ENCODE data around the gene POLD3.
"Not testable (repeated sequence)": the region's sequence is repeated elsewhere in the genome, so short reads cannot be mapped to it uniquely, and the experiment has no call there.

POLD3 gene

DNA sequence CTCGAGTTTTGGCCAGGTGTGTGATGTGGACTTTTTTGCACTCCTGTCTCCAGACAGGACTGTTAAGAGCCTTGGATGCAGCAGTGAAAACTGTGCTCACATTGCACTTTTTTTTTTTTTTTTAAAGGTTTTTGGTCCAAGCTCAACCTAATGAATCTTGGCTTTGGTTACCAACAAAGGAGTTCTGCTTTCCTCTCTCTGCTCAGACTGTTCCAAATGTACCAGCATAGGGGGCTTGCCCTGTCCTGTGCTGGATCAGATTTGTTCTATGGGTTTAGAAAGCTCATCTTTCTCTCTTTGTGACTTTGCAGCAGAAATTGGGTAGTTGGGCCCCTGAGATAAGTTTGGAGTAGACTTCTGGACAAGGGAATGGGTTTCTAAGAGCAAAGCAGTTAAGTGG lies 45.3 kb downstream of the POLD3 start:
- no peak for DNase-seq (ENCODE audit: low read depth)

DNA sequence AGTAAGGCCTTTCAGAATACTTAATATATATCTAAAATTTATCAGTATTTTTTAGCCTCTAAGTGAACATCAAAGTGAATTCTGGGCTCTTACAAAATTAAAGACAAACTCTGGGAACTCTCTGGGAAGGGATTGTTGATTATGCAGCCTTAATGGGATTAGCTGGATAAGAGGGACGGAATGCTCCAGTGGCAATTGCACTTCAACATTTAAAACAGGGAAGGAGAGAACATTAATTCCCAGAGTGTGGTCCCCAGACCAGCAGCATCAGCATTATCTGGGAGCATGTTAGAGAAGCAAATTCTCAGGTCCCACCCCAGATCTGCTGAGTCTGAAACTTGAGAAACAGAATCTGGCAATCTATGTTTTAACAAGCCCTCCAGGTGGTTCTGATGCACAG lies 46.5 kb downstream of the POLD3 start:
- no peak for DNase-seq (ENCODE audit: low read depth)

DNA sequence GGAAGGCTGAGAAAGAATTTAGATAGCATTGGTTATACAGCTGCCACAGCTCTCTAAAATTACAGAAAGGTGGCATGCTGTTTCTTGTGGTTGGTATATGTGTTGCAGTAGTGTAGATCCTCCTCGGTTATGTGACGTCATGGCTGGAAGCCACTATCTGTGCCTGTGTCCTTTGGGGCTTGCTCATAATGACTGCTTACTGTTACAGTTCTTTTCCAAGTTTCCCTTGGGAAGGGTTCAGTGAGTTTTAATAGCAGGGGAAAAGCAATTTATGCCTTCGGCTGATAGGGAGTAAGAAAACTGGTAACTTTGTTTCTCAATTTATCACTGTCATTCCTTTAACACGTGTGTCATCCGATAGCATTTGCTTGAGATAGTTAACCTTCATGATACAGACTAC lies 47.2 kb downstream of the POLD3 start:
- DNase-seq (ENCODE audit: low read depth): no peak

- no peak for DNase-seq (ENCODE audit: low read depth)
These were observed 48.9 kb downstream of the POLD3 start for GRCh38 chr11:74641289-74641688.

GRCh38 chr11:74641905-74642304 lies 49.5 kb downstream of the POLD3 start:
- no peak for DNase-seq (ENCODE audit: low read depth)

- no peak for DNase-seq (ENCODE audit: low read depth)
These were observed 50.5 kb downstream of the POLD3 start for GRCh38 chr11:74642912-74643311.

- DNase-seq (ENCODE audit: low read depth): no peak
These were observed 51.7 kb downstream of the POLD3 start for GRCh38 chr11:74644081-74644480.

- DNase-seq (ENCODE audit: low read depth): no peak
These were observed 53.8 kb downstream of the POLD3 start for GRCh38 chr11:74646215-74646614.

DNA sequence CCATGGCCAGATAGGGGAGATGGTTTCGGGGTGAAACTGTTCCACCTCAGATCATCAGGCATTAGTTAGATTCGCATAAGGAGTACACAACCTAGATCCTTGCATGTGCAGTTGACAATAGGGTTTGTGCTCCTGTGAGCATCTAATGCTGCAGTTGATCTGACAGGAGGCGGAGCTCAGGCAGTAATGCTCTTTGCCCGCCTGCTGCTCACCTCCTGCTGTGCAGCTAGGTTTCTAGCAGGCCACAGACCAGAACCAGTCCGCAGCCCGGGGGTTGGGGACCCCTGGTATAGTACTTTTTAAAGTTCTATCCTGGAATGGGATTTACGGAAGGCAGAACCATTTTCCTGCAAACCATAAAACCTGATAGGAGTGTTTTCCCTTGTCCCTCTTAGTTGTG lies 54.6 kb downstream of the POLD3 start:
- DNase-seq (ENCODE audit: low read depth): no peak

GRCh38 chr11:74647404-74647803 lies 55.0 kb downstream of the POLD3 start:
- DNase-seq (ENCODE audit: low read depth): no peak

DNA sequence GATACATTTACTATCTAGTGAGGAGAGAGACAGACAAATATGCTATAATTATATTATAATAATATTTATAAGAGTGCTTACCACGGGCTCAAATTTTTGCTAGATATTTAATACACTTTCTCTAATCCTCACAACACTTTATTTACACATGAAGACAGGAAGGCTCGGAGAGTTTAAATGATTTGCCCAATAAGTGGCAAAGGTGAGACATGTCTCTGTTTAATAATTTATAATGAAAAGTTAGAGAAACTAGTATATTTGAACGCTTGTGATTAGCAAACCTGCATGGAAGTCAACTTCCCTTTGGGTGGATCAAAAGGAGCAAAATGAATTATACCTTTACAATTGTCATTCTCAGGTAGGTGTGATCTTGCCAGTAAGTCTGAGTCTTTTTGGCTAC lies 55.4 kb downstream of the POLD3 start:
- DNase-seq (ENCODE audit: low read depth): no peak

DNA sequence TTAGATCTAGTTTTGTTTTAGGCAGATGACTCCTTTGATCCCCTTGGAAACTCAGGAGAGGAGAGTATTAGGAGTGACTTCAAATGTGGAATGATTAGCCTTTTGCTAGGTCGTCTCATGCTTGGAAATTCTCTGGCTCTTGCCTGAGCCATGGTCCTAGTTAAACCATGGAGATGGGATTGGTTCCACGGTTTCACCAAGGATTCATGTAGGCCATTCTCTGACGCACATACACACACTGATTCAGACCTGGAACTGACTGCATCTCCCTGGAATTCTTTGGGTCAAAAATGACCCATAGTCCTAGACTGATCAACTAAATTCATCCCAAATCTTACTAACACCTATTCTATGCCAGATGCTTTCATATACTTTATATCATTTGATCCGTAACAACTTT lies 56.5 kb downstream of the POLD3 start:
- no peak for DNase-seq (ENCODE audit: low read depth)

- DNase-seq (ENCODE audit: low read depth): no peak
These were observed 58.1 kb downstream of the POLD3 start for GRCh38 chr11:74650498-74650897.

DNA sequence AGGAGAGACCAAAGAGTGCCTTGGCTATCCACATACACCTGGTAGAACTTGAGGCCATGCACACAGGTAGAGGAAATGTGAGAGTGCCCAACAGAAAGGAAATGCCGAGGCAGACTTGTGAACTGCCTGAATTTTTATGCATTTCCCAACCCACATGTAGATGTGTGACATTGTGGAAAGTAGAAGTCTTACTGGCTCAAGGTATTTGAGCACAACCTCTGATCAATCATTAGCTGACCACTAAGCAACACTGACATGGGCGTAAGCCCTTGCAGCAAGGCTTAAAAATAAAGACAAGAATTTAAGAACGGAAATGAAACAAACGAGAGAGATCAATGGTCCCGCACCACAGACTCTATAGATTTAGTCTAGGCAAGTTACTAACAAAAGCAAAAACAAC lies 62.6 kb downstream of the POLD3 start:
- DNase-seq (ENCODE audit: low read depth): no peak

GRCh38 chr11:74659124-74659523 lies 66.7 kb downstream of the POLD3 start:
- DNase-seq (ENCODE audit: low read depth): not testable (repeated sequence)

GRCh38 chr11:74662487-74663103 lies 70.2 kb downstream of the POLD3 start:
- DNase-seq (ENCODE audit: low read depth): no peak

DNA sequence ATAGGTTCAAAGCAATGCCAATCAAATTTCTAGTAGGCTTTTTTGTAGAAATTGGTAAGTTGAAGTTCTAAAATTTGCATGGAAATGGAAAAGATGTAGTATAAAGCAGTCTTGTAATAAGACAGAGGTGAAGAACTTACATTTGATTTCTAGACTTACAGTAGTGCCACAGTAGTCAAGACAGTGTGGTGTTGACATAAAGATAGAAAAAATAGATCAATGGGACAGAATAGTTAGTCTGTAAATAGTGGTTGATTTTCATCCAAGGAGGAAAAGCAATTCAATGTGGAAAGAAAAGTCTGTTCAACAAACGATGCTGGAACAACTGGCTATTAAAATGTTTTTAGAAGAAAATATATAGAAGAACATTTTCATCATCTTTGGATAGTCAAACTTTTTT lies 70.9 kb downstream of the POLD3 start:
- no peak for DNase-seq (ENCODE audit: low read depth)

DNA sequence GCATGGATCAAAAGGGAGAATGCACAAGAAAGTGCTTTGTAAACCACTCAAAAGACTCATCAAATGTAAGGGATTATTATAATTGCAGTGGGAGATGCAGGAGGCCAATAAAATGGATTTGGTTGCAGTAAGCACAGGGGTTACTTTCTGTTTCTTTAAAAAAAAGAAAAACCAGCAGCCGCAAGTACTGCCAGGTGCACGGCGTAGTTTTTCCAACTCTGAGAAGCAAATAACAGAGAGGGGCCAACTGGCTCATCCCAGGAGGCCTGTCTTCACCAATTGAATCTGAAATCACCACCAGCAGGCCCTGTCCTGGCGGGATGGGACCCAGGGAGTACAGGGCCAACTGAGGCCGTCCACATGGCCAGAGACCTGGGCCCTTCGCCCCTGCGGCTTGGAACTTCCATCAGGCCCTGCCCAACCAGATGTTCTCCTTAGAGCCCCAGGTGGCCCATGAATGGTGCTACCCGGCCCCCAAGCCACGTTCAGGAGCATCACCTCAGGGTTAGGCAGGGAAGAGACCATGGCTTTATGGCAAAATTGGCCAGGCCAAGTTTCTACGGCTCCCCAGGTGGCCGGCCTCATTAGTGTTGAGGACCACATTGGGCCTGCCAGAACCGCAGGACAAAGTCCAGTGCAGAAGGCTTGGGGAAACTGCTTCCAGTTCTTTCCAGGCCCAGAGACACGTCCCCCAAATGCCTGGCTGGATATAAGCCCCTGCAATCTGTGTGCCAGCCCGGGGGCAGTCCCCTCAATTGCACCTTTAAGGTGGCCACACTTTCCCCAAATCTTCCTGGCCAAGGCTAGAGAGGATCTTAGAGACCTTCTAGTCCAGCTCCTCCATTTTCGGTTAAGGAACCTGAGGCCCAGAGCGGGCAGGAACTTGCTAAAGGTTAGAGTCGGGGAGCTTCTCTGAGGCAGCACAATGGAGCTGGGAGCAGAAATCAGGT lies 77.1 kb downstream of the POLD3 start:
- DNase-seq (ENCODE audit: low read depth): no peak

- DNase-seq (ENCODE audit: low read depth): no peak
These were observed 77.8 kb downstream of the POLD3 start for GRCh38 chr11:74670171-74670570.

GRCh38 chr11:74671520-74672196 lies 79.3 kb downstream of the POLD3 start:
- no peak for DNase-seq (ENCODE audit: low read depth)

DNA sequence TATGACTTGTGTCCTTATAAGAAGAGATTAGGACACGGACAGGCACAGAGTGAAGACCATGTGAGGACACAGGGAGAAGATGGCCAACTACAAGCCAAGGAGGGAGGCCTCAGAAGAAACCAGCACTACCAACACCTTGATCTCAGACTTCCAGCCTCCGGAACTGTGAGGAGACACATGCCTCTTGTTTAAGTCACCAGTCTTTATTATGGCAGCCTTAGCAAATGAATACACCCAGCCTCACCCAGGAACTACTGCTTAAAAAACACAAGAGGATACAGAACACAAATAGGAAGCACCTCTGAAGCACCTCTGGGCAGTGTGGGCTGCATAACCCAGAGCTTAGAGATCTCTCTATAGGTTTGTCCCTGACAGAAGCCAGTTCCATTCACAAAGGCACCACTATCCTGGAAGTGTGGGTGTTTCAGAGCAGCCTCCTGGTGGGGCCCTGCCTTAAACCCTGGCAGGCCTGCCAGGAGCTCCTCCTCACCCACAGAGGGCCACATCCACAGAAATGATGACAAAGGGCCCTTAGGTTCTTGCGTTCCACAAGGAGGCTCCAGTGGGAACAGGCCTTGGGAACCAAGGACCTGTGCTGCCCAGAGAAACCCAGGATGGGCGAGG lies 80.1 kb downstream of the POLD3 start:
- DNase-seq (ENCODE audit: low read depth): no peak

- no peak for DNase-seq (ENCODE audit: low read depth)
These were observed 80.7 kb downstream of the POLD3 start for GRCh38 chr11:74672956-74673692.

Measured in activated T-cell treated with anti-CD3 and anti-CD28 coated beads for 24 hours (primary cell).